ES-I3 (cell line): ENCODE results near the gene SRGN.
"Not testable (repeated sequence)": the region's sequence is repeated elsewhere in the genome, so short reads cannot be mapped to it uniquely, and the experiment has no call there.

Experiments used
- H3K36me3 ChIP-seq: 2 replicates; pipeline ENCODE4 v1.6.1; 2013; ENCODE audit warnings: mild to moderate bottlenecking, low read length, control low read depth, moderate library complexity; ENCODE audit not compliant: insufficient read depth
- H3K4me1 ChIP-seq: 2 replicates; pipeline ENCODE4 v1.6.1; 2013; ENCODE audit warnings: mild to moderate bottlenecking, control low read depth, low read length; ENCODE audit not compliant: insufficient read depth
- H3K9ac ChIP-seq: 2 replicates; pipeline ENCODE4 v1.6.1; 2013; ENCODE audit warnings: low read depth, mild to moderate bottlenecking, low read length, moderate library complexity
- H3K9me3 ChIP-seq: 2 replicates; pipeline ENCODE4 v1.6.1; 2013; ENCODE audit warnings: mild to moderate bottlenecking, low read length, moderate library complexity; ENCODE audit not compliant: control insufficient read depth, insufficient read depth

Gene SRGN

DNA sequence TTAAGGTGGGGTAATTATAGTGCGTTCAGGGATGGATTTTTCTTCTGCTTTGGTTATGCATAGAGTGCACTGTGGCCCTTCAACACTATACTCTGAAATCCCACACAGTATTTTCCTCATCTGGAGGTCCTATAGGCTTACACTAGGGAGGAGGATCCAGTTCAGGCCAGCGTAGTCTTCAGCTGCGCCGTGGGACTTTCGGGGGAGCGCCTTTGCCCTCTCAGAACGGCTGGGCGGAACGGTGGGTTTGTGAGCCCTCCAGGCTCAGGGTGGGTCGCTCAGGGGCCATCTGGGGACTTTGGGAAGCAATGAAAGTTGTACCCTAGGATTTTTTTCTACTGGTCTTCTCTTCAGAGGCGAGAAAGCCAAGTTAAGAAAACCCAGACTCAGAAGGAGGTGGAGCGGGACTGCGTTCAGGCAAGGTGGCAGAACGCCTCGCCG, 35.4 kb downstream of the SRGN start:
- Histone ChIP-seq H3K36me3 (no peaks in the 10 kb centered on the region), H3K9me3 (no peaks in the 10 kb centered on the region), H3K9ac (peak overlapping the region; percentile 95), H3K4me1 (0 out of 2 replicates have a peak, but pooled peaks cover 3% of the 10 kb centered on the region)

DNA sequence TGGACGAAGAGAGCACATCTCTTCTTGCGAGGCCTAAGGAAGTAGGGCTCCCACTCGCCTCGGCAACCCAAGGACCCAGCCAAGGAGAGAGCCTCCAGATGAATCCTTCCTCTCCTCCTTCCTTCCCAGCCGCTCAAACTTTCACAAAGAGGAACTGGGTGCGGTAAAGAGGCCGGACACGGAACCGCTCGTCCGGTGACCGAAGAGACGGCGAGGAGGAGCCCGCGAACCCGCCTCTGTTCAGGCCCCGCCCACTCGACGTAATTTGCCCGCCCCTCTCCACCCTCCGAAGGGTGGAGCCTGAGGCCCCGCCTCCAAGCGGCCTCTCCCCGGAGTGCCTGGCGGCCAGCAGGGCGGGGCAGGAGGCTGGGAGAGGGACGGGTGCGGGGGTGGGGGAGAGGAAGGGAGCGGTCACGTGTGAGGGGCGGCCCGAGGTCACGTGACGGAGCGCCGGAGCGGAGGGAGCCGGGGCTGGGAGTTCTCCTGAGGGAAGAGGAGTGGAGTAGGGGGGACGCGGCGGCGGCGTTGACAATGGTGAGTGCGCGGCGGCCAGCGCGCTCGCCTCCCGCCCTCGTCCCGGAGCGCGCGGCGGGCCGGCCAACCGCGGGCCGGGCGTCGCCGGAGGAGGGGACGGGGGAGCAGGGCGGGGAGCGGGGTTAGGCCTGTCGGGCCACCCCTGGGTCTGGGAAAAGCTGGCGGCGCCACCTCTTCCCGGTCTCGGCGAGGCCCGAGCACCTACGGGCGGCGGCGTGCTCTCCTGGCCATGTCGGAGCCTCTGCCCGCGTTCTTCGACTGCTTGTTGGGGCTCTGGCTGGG, 36.1 kb downstream of the SRGN start, which contains the start of gene VPS26A:
Gene VPS26A, plus strand, starts transcription at position 432 of the 816 bp plus-strand sequence. Its CDS starts 100 bp downstream, at position 532.
- H3K4me1 ChIP-seq = 0 out of 2 replicates have a peak, but pooled peaks cover 3% of the 10 kb centered on the region
- no peaks in the 10 kb centered on the region for H3K36me3 ChIP-seq

DNA sequence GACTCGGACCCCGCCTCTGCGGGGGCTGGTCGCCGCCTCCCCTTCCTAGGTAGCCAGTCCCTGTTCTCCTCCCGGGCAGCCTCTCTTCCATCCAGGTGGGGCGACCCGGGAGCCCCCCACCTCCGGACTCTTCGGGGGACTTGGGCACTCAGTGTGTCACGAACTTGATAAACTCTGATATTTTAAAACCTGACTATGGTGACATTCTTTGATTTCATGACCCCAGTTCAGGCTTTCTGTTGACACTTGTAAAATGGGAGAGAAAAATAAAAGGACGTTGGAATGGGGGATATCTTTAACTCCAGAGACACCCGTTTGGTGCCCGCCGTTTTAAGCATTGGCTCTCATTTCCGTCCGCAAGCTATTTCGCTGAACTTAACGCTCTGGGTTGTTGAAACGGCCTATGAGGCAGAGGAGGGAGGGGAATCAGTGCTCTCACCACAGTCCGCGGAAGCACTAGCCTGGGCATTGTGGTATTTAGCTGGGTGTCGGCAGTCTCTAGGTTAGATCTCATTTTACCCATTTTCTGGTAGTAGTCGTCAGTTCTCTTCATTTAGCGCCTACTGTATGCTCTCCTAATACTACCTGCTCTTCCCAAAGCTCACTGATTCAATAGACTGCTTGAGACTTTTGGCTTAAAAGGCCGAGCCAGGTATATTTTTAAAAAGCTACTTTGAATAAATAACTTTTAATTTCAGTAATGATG, 36.8 kb downstream of the SRGN start:
- Histone ChIP-seq H3K4me1 (0 out of 2 replicates have a peak, but pooled peaks cover 3% of the 10 kb centered on the region), H3K9ac (peak overlapping the region; percentile 90)

More for the DNA sequence above, 36.1 kb downstream of the SRGN start, which contains the start of gene VPS26A:
- Histone ChIP-seq H3K9ac (peak within 1 kb of the TSS; percentile 95), H3K9me3 (no peaks in the 10 kb centered on the region)

DNA sequence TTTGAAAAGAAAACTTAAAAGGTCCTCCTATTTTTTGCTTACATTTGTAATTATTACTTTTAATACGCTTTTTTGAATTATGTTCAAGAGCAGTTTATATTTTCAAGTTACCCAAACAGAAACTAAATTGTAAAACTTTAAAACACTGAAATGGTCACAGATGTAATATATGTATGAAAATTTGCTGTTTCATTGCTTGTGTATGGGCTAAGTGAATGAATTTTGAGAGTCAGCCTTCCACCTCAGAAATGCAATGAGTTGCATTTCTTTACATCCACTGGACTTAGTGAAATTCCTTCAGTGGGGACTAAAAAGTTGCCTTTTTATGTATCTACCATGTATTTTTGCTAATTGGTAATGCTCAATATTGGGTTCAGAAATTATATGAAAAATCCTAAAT, 37.7 kb downstream of the SRGN start:
- Histone ChIP-seq H3K36me3 (no peaks in the 10 kb centered on the region), H3K4me1 (0 out of 2 replicates have a peak, but pooled peaks cover 3% of the 10 kb centered on the region), H3K9me3 (no peaks in the 10 kb centered on the region), H3K9ac (peak overlapping the region; percentile 90)

More for the DNA sequence above, 36.8 kb downstream of the SRGN start:
- Histone ChIP-seq H3K36me3 (no peaks in the 10 kb centered on the region), H3K9me3 (no peaks in the 10 kb centered on the region)

DNA sequence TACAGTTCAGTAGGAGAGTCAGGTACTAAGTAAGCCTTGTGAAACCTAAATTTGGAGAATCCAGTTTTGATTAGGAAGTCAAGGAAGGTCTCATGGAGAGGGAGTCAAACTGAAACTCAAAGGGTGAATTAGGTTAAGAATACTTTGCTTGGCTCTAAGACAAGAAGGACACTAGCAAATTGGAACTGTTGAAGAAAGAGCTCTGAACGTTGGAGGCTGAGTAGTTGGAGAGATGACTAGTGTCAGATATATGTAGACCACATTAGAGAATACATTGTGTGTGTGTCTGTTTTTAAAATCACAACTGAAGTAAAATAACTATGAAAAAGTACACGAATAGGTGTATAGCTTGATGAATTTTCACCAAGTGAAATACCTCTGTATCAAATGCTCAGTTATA, 42.3 kb downstream of the SRGN start:
- Histone ChIP-seq H3K4me1 (0 out of 2 replicates have a peak, but pooled peaks cover 3% of the 10 kb centered on the region), H3K9me3 (no peaks in the 10 kb centered on the region), H3K36me3 (0 out of 2 replicates have a peak, but pooled peaks cover 4% of the 10 kb centered on the region), H3K9ac (no peak overlapping the region)

DNA sequence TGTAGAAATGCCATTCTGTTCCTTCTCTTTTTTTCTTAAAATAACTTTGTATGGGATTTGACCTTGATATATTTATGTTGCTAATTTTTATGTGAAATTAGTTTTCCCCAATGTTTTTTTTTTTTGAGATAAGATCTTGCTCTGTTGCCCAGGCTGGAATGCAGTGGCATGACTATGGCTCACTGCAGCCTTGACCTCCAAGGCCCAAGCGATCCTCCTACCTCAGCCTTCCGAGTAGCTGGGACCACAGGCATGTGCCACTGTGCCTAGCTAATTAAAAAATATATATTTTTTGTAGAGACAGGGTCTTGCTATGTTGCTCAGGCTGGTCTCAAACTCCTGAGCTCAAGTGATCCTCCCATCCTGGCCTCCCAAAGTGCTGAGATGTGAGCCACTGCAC, 52.1 kb downstream of the SRGN start:
- H3K9ac ChIP-seq = no peak overlapping the region

DNA sequence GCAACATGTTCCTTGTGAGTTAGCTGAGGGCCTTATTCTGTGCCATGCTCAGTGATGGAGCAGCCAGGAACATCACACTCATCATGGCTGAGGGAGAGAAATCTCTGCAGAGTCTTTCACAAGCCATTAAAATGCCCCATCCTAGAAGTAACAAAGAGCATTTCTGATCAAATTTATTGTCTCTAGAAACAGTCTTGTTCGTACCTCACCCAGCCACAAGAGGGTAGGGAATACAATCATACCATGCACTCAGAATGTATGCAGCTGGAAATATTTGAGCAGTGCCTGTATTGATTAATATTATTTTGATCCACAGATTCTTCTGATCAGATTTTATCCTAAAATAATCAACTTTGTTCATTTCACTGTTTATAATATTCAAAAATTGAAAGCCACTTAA, 53.4 kb downstream of the SRGN start:
- no peaks in the 10 kb centered on the region for H3K9me3 ChIP-seq
- H3K9ac ChIP-seq = no peak overlapping the region
- H3K36me3 ChIP-seq = no peaks in the 10 kb centered on the region
- no peaks in the 10 kb centered on the region for H3K4me1 ChIP-seq

More for the DNA sequence above, 52.1 kb downstream of the SRGN start:
- Histone ChIP-seq H3K4me1 (no peaks in the 10 kb centered on the region), H3K9me3 (no peaks in the 10 kb centered on the region), H3K36me3 (no peaks in the 10 kb centered on the region)

DNA sequence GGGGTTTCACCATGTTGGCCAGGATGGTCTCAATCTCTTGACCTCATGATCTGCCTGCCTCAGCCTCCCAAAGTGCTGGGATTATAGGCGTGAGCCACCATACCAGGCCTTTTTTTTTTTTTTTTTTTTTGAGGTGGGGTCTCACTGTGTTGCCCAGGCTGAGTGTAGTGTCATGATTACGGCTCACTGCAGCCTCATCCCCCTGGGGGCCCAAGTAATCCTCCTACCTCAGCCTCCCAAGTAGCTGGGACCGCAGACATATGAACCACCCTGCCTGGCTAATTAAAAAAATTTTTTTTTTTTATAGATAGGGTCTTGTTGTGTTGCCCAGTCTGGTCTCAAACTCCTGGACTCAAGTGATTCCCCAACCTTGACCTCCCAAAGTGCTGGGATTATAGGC, 54.2 kb downstream of the SRGN start:
- H3K36me3 ChIP-seq, H3K9ac ChIP-seq, H3K9me3 ChIP-seq, H3K4me1 ChIP-seq: not testable (repeated sequence)

DNA sequence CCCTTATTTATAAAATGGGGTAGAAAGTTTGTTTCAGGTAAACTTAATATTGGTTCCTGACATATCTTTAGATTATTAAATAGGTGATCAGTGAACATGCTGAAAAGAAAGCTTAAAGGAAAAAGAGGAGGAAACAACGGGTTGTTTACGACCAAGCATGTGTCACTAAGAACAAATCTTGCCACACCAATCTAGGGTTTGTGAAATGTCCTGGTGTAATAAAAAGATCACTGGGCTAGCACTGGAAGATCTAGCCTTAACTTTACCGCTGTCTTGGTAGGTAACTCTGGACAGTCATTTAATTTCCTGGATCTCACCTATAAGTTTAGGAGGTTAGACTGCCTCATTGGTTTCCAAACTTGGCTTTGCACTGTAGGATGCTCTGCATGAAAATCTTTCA, 55.1 kb downstream of the SRGN start:
- H3K9ac ChIP-seq = no peak overlapping the region
- no peaks in the 10 kb centered on the region for H3K36me3 ChIP-seq
- H3K9me3 ChIP-seq = no peaks in the 10 kb centered on the region
- no peaks in the 10 kb centered on the region for H3K4me1 ChIP-seq

DNA sequence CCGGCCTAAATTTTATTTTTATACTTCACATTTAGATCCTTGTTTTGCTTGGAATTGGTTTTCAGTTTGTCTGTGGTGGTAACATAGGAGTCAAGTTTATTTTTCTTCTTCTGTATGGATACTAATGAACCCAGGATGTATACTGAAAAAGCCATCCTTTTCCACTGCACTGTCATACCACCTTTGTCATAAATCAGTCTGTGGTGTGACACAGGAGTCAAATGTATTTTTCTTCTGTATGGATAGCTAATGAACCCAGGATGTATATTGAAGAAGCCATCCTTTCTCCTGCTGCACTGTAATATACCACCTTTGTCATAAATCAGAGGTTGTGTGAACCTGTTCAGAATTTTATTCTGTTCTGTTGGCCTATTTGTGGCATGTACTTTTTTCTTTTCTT, 57.4 kb downstream of the SRGN start:
- no peaks in the 10 kb centered on the region for H3K4me1 ChIP-seq
- H3K9ac ChIP-seq = no peak overlapping the region
- H3K9me3 ChIP-seq = no peaks in the 10 kb centered on the region
- H3K36me3 ChIP-seq = no peaks in the 10 kb centered on the region

DNA sequence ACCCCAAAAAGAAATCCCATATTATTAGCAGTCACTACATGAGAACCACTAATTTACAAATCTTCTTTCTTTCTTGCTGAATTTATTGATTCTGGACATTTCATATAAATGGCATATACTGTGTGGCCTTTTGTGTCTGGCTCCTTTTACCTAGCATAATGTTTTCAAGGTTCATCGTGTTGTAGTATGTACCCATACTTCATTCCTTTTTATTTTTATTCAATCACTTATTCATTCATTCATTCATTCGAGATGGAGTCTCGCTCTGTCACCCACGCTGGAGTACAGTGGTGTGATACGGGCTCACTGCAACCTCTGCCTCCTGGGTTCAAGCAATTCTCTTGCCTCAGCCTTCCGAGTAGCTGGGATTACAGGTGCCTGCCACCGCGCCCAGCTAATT, 58.0 kb downstream of the SRGN start:
- no peak overlapping the region for H3K9ac ChIP-seq
- H3K36me3 ChIP-seq = no peaks in the 10 kb centered on the region
- no peaks in the 10 kb centered on the region for H3K9me3 ChIP-seq
- no peaks in the 10 kb centered on the region for H3K4me1 ChIP-seq

DNA sequence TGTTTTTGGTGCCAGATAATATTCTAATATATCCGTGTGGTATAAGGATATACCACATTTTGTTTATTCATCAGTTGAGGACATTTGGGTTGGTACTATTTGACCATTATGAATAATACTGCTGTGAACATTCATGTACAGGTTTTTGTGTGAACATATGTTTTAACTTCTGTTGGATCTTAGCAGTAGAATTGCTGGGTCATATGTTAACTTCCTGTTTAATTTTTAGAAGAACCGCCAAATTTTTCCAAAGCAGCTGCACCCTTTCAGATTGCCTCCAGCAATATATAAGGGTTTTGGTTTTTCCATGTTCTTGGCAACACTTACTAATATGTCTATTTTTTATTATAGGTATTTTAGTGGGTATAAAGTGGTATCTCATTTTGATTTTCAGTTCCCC, 58.9 kb downstream of the SRGN start:
- H3K9ac ChIP-seq = no peak overlapping the region
- no peaks in the 10 kb centered on the region for H3K9me3 ChIP-seq
- H3K36me3 ChIP-seq = no peaks in the 10 kb centered on the region
- H3K4me1 ChIP-seq = no peaks in the 10 kb centered on the region

DNA sequence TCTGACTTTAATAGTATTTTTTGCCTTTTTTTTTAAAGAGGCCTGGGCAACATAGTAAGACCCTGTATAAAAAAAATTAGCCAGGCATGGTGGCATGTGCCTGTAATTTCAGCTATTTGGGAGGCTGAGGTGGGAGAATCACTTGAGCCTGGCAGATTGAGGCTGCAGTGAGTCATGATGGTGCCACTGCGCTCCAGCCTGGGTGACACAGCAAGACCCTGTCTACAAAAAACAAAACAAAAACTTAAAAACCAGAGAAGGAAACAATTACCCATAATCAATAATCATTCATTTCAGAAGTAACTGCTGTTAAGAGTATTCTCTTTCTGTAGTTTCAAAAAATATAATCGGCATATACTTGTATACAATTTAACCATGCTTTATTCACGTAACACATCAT, 64.1 kb downstream of the SRGN start:
- Histone ChIP-seq H3K9ac (no peak overlapping the region), H3K36me3 (no peaks in the 10 kb centered on the region), H3K9me3 (no peaks in the 10 kb centered on the region), H3K4me1 (no peaks in the 10 kb centered on the region)

DNA sequence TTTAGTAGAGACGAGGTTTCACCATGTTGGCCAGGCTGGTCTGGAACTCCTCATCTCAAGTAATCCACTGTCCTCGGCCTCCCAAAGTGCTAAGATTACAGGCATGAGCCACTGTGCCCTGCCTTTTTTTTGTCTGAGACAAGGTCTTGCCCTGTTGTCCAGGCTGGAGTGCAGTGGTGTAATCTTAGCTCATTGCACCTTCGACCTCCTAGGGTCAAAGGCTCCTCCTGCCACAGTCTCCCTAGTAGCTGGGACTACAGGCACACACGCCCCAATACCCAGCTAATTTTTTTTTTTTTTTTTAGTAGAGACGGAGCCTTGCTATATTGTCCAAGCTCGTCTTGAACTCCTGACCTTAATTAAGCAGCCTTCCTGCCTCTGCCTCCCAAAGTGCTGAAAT, 65.3 kb downstream of the SRGN start:
- Histone ChIP-seq H3K9me3 (no peaks in the 10 kb centered on the region), H3K4me1 (no peaks in the 10 kb centered on the region), H3K36me3 (no peaks in the 10 kb centered on the region), H3K9ac (no peak overlapping the region)
